Colonic mucosa (tissue), 4 donors: Measurements from ENCODE around the gene ATXN3L. TPM values are rescaled to one million over a fixed set of nuclear protein-coding genes. Genes with fewer than 3 reads are reported as not detected.

Experiments used
- DNase-seq: peaks from one replicate; pipeline ENCODE4 v3.0.0-alpha.2; 2020
- H3K27ac ChIP-seq: fragments of 200-600 bp; one replicate; pipeline ENCODE4 v1.8.0; 2021
- H3K27me3 ChIP-seq: fragments of 200-600 bp; one replicate; pipeline ENCODE4 v1.8.0; 2021
- H3K36me3 ChIP-seq: fragments of 200-600 bp; one replicate; pipeline ENCODE4 v1.8.0; 2021
- H3K4me1 ChIP-seq: fragments of 200-600 bp; one replicate; pipeline ENCODE4 v1.8.0; 2021; ENCODE audit warnings: mild to moderate bottlenecking
- H3K4me3 ChIP-seq: fragments of 200-600 bp; one replicate; pipeline ENCODE4 v1.8.0; 2021
- H3K9ac ChIP-seq, 2 donors: one replicate each; pipeline ENCODE4 v1.7.0; 2013; ENCODE audit warnings: control low read depth in 2 of 2, low read depth in 2 of 2, low read length in 2 of 2
- H3K9me3 ChIP-seq: fragments of 200-600 bp; one replicate; pipeline ENCODE4 v1.8.0; 2021
- CTCF ChIP-seq: fragments of 200-600 bp; IDR thresholded peaks from one replicate; pipeline ENCODE4 v1.8.0; 2022; ENCODE audit warnings: antibody characterized with exemption, mild to moderate bottlenecking
- intact Hi-C: fragments of 100-400 bp; cut with DNase I; formaldehyde crosslinking; loops from one replicate; pipeline ENCODE4 v1.14.1; 2022
- total RNA-seq, 2 donors: library from RNA; stranded (reverse); fragmentation: NEBNext Ultra II Directional in 1 of 2; extraction: Animal tissue kit (Norgen Biotek cat#: 25700) in 1 of 2; gene quantifications; one replicate each; pipeline ENCODE4 v1.2.1, GENCODE V29; 2021
- donor health status: healthy.
- donor health status: DM: no; HTN: no; CAD: no.
- donor health status: DM: no; HTN: no; CAD: no.

ATXN3L gene
- total RNA-seq, 2 donors from 2014 or later: not detected

- H3K4me1 ChIP-seq: no peaks in the 10 kb centered on the region
- intact Hi-C loops: no loop called here
These were observed 34.2 kb downstream of the ATXN3L start for GRCh38 chrX:13285693-13286092.

GRCh38 chrX:13285229-13285628, 34.6 kb downstream of the ATXN3L start:
- no peak overlapping the region for H3K9ac ChIP-seq
- H3K4me1 ChIP-seq: no peaks in the 10 kb centered on the region
- TF ChIP-seq CTCF: no peak
- H3K36me3 ChIP-seq: no peaks in the 10 kb centered on the region
- no peak for DNase-seq
- no peaks in the 10 kb centered on the region for H3K27me3 ChIP-seq
- no peaks in the 10 kb centered on the region for H3K9me3 ChIP-seq
- intact Hi-C loops: no loop called here
- no peak overlapping the region for H3K4me3 ChIP-seq
- H3K27ac ChIP-seq: no peak overlapping the region

More at GRCh38 chrX:13285693-13286092, 34.2 kb downstream of the ATXN3L start:
- H3K4me3 ChIP-seq: no peak overlapping the region
- no peak for TF ChIP-seq CTCF
- no peak for DNase-seq
- H3K9me3 ChIP-seq: no peaks in the 10 kb centered on the region
- no peaks in the 10 kb centered on the region for H3K36me3 ChIP-seq
- no peaks in the 10 kb centered on the region for H3K27me3 ChIP-seq
- no peak overlapping the region for H3K27ac ChIP-seq
- no peak overlapping the region for H3K9ac ChIP-seq

- Histone ChIP-seq H3K27me3 (no peaks in the 10 kb centered on the region), H3K27ac (no peak overlapping the region), H3K4me1 (no peaks in the 10 kb centered on the region), H3K4me3 (no peak overlapping the region), H3K36me3 (no peaks in the 10 kb centered on the region), H3K9me3 (no peaks in the 10 kb centered on the region), H3K9ac (no peak overlapping the region)
- DNase-seq: no peak
- TF ChIP-seq CTCF: no peak
- intact Hi-C loops: no loop called here
These were observed 35.3 kb downstream of the ATXN3L start for GRCh38 chrX:13284570-13284969.

- no peak for TF ChIP-seq CTCF
- intact Hi-C loops: no loop called here
These were observed 35.8 kb downstream of the ATXN3L start for GRCh38 chrX:13283950-13284546.

DNA sequence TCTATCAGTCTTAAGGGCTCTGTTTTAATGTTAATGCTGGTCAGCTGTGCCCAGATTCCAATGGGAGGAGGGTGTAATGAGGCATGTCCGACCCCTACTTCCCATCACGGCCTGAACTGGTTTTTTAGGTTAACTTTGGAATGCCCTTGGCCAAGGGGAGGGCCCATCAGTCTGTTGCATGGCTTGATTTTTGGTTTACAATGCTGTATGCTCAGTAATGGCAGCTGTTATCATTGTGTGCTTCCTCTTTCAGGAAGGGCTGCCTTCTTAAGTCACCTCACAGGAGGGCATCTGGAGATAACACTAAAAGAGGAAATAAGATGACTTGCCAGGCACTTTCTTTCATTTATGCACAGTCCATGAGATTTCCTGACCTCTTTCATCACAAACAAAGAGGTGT, 36.3 kb downstream of the ATXN3L start:
- H3K4me1 ChIP-seq: no peaks in the 10 kb centered on the region
- H3K9ac ChIP-seq: no peak overlapping the region
- intact Hi-C loops: no loop called here
- H3K4me3 ChIP-seq: no peak overlapping the region
- H3K9me3 ChIP-seq: no peaks in the 10 kb centered on the region
- no peaks in the 10 kb centered on the region for H3K36me3 ChIP-seq
- no peak for DNase-seq
- H3K27ac ChIP-seq: no peak overlapping the region
- no peaks in the 10 kb centered on the region for H3K27me3 ChIP-seq
- TF ChIP-seq CTCF: no peak

More at GRCh38 chrX:13283950-13284546, 35.8 kb downstream of the ATXN3L start:
- no peak for DNase-seq
- Histone ChIP-seq H3K9me3 (no peaks in the 10 kb centered on the region), H3K4me3 (no peak overlapping the region), H3K36me3 (no peaks in the 10 kb centered on the region), H3K9ac (no peak overlapping the region), H3K27ac (no peak overlapping the region), H3K4me1 (no peaks in the 10 kb centered on the region), H3K27me3 (no peaks in the 10 kb centered on the region)
